Mononuclear cell (primary cell): ENCODE measurements around the gene WDR7. TPM values are rescaled to one million over a fixed set of nuclear protein-coding genes. Genes with fewer than 3 reads are reported as not detected.

Experiments
- H3K27me3 ChIP-seq: 2 replicates; pipeline ENCODE4 v1.6.0; 2011; ENCODE audit warnings: low read length, control low read depth; ENCODE audit not compliant: insufficient read depth
- H3K4me1 ChIP-seq: 2 replicates; pipeline ENCODE4 v1.5.1; 2011; ENCODE audit warnings: mild to moderate bottlenecking, low read length, control low read depth; ENCODE audit not compliant: insufficient read depth
- H3K4me3 ChIP-seq: 2 replicates; pipeline ENCODE4 v1.5.1; 2011; ENCODE audit warnings: mild to moderate bottlenecking, low read length, moderate library complexity
- H3K9me3 ChIP-seq: 2 replicates; pipeline ENCODE4 v1.5.1; 2011; ENCODE audit warnings: low read depth, mild to moderate bottlenecking, control low read depth, low read length
- total RNA-seq: library from RNA; depleted of rRNA; stranded (reverse); fragments of >200 nt; gene quantifications from one replicate; pipeline ENCODE4 v1.2.3, GENCODE V29; 2012

The WDR7 gene
- total RNA-seq, 1 donor, result 52.7 TPM

DNA sequence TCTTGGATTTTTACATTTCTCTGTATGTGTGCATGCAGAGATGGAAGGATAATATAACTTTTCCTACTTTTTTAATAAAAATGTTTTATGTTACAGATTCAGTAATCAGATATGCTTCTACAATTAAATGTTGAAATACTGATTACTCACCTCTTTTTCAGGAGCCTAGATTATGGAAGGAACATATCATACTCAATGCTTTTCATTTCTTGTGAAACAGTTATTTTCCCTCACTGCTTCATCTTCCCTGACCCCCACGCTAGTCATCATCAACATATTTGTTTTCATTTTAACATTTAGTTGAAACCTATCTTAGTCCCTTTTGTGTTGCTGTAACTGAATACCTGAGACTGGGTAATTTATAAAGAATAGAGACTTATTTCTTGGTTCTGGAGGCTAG is 190.7 kb downstream of the WDR7 start:
- Histone ChIP-seq H3K4me1 (no peaks in the 10 kb centered on the region), H3K4me3 (no peak overlapping the region), H3K9me3 (no peaks in the 10 kb centered on the region), H3K27me3 (no peaks in the 10 kb centered on the region)

GRCh38 chr18:56843241-56843640 is 192.1 kb downstream of the WDR7 start:
- no peaks in the 10 kb centered on the region for H3K4me1 ChIP-seq
- no peak overlapping the region for H3K4me3 ChIP-seq
- H3K27me3 ChIP-seq, result no peaks in the 10 kb centered on the region
- H3K9me3 ChIP-seq, result no peaks in the 10 kb centered on the region

DNA sequence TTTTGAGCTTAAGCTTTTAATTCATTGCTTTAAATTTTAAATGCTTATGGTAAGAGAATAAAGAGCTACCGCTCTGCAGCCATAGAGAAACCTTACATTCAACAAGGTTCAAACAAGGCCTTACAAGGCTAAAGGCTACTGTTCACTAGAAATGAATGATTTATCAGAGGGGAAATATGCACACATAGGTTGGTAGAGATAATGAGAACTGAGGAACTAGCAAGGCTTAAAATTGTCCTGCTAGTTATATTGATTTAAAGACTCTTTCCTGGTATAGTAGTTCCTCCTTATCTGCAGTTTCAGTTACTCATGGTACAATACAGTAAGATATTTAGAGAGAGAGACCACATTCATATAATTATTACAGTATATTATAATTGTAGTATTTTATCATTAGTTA is 193.4 kb downstream of the WDR7 start:
- H3K9me3 ChIP-seq, result no peaks in the 10 kb centered on the region
- no peak overlapping the region for H3K4me3 ChIP-seq
- no peaks in the 10 kb centered on the region for H3K4me1 ChIP-seq
- no peaks in the 10 kb centered on the region for H3K27me3 ChIP-seq

- no peaks in the 10 kb centered on the region for H3K4me1 ChIP-seq
- no peaks in the 10 kb centered on the region for H3K9me3 ChIP-seq
- H3K4me3 ChIP-seq, result no peak overlapping the region
- no peaks in the 10 kb centered on the region for H3K27me3 ChIP-seq
Measured at GRCh38 chr18:56851774-56852173, 200.6 kb downstream of the WDR7 start.

DNA sequence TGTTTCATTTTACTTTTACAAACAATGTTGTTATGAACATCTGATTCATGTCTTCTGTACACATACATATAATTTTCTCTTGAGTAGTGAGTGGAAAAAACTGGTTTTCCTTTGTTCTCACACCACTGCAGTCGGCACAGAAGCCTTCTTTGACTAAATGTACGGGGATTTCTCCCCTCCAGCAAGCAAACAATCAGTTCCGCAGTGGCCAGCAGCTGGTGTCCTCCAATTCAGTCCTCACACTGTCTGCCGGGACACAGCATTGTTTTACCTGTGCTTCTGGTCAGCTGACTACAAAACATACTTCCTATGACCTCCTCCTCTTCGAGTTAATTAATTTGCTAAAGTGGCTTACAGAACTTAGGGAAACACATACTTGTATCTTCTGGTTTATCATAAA is 202.8 kb downstream of the WDR7 start:
- no peaks in the 10 kb centered on the region for H3K4me1 ChIP-seq
- no peaks in the 10 kb centered on the region for H3K9me3 ChIP-seq
- H3K4me3 ChIP-seq, result no peak overlapping the region
- H3K27me3 ChIP-seq, result no peaks in the 10 kb centered on the region

- no peaks in the 10 kb centered on the region for H3K27me3 ChIP-seq
- no peaks in the 10 kb centered on the region for H3K9me3 ChIP-seq
Measured at GRCh38 chr18:56861244-56861643, 210.1 kb downstream of the WDR7 start.

GRCh38 chr18:56869189-56869777 is 218.1 kb downstream of the WDR7 start:
- no peaks in the 10 kb centered on the region for H3K27me3 ChIP-seq
- H3K4me3 ChIP-seq, result no peak overlapping the region
- no peaks in the 10 kb centered on the region for H3K4me1 ChIP-seq
- no peaks in the 10 kb centered on the region for H3K9me3 ChIP-seq

More at GRCh38 chr18:56861244-56861643, 210.1 kb downstream of the WDR7 start:
- Histone ChIP-seq H3K4me3 (no peak overlapping the region), H3K4me1 (no peaks in the 10 kb centered on the region)

GRCh38 chr18:56870982-56871381 is 219.8 kb downstream of the WDR7 start:
- no peaks in the 10 kb centered on the region for H3K9me3 ChIP-seq
- no peaks in the 10 kb centered on the region for H3K4me1 ChIP-seq
- H3K4me3 ChIP-seq, result no peak overlapping the region
- no peaks in the 10 kb centered on the region for H3K27me3 ChIP-seq

DNA sequence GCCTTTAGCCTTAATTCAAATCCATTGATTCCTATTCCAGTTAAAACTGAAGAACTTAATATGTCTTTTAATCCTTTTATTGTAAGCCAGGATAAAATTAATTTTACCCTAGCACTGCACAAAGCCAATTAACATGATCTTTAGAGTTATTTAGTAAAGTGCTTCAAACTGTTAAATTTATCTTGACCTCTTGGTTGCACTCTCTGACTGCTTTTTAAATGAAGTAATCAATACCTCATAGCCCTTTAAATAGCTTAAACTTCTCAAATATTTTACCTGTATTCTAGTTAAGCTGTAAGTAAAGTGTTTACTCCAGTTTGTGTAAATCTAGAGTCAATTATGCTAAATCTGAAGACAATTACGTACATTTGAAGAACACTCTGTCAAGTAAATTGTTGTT is 221.0 kb downstream of the WDR7 start:
- Histone ChIP-seq H3K9me3 (no peaks in the 10 kb centered on the region), H3K27me3 (no peaks in the 10 kb centered on the region), H3K4me3 (no peak overlapping the region), H3K4me1 (no peaks in the 10 kb centered on the region)

DNA sequence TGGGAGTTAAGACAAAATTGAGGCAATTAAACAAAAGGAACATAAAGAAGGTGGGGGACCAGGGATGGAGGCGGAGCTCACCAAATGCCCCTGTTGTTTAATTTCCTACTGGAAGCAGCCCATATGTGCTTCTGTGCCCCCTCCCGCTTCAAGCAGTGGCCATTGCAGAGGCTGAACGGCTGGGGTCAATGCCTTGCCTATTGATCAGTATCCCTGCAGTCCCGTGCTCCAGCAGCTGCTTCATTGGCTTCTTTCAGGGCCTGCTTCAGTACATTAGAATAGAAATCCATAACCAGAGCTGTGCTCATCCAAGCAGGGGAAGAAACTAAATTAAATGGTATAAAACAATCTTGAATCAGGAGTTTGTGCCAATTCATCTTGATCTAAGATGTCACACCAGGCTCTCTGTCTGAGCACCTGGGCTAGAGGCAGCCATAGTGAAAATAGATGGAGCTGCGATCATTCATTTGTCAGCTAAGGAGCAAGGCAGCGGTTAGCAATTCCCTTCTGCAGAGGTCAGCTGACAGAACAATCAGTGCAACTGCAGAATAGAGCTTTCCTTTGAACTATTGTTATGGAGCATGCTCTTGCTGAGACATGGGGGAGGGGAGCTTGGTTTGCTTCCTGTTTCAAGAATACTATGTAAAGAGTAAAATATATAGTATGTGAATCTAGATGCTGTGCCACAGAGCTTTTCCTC is 222.4 kb downstream of the WDR7 start:
- no peaks in the 10 kb centered on the region for H3K4me1 ChIP-seq
- no peak overlapping the region for H3K4me3 ChIP-seq
- H3K9me3 ChIP-seq, result no peaks in the 10 kb centered on the region
- H3K27me3 ChIP-seq, result no peaks in the 10 kb centered on the region

DNA sequence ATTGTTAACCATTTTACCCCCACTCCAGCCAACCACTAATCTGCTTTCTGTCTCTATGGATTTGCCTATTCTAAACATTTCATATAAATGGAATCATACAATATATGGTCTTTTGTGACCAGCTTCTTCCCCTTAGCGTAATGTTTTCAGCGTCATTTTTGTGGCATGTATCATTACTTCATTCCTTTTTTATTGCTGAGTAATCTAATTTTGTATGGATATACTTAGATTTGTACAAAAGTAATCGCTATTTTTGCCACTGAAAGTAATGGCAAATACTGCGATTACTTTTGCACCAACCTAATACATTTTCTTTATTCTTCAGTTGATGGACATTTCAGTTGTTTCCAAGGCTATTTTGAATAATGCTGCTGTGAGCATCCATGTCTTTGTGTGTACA is 227.6 kb downstream of the WDR7 start:
- no peaks in the 10 kb centered on the region for H3K9me3 ChIP-seq
- H3K27me3 ChIP-seq, result no peaks in the 10 kb centered on the region
- H3K4me1 ChIP-seq, result no peaks in the 10 kb centered on the region
- no peak overlapping the region for H3K4me3 ChIP-seq

GRCh38 chr18:56884511-56884910 is 233.4 kb downstream of the WDR7 start:
- H3K27me3 ChIP-seq, result no peaks in the 10 kb centered on the region
- H3K4me3 ChIP-seq, result no peak overlapping the region

DNA sequence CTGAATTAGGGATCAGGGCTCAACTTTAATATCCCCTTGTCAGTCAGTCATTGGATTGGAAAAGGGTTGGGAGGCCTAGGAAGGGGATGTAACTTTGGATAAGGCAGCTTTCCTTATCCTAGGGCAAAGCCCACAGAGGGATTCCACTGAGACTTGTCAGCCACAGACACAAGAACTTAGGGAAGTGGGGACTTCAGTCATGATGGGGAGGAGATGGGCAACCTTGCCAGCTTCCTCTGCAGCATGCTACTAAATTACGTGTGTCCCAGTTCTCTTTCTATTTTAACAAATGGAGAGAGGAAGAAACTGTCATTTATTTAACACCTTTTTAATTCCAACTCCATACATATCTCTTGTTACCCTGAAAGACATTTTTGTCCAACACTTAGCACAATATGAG is 237.8 kb downstream of the WDR7 start:
- no peaks in the 10 kb centered on the region for H3K9me3 ChIP-seq
- H3K27me3 ChIP-seq, result no peaks in the 10 kb centered on the region
- no peak overlapping the region for H3K4me3 ChIP-seq
- H3K4me1 ChIP-seq, result no peaks in the 10 kb centered on the region

More at GRCh38 chr18:56884511-56884910, 233.4 kb downstream of the WDR7 start:
- H3K9me3 ChIP-seq, result no peaks in the 10 kb centered on the region
- no peaks in the 10 kb centered on the region for H3K4me1 ChIP-seq

- Histone ChIP-seq H3K4me3 (no peak overlapping the region), H3K4me1 (no peaks in the 10 kb centered on the region), H3K9me3 (no peaks in the 10 kb centered on the region), H3K27me3 (no peaks in the 10 kb centered on the region)
Measured at GRCh38 chr18:56889621-56890020, 238.5 kb downstream of the WDR7 start.

DNA sequence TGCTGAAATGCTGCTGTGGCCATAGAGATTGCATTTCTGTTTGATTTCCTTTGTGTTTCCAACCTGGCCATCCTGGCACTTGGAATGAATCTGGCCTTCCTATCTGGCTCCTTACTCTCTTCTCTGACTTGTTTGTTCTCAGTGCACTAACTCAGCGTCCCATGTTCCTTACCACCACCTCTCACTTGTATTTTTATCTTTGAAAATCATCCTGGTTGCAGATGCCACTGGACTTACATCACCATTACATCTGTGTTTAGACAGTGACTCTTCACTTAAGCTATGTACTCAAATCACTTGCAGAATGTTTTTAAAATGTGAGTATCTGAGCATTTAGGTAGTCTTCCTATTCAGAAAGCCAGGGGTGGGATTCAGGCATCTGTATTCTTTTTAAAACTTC is 239.5 kb downstream of the WDR7 start:
- no peak overlapping the region for H3K4me3 ChIP-seq

DNA sequence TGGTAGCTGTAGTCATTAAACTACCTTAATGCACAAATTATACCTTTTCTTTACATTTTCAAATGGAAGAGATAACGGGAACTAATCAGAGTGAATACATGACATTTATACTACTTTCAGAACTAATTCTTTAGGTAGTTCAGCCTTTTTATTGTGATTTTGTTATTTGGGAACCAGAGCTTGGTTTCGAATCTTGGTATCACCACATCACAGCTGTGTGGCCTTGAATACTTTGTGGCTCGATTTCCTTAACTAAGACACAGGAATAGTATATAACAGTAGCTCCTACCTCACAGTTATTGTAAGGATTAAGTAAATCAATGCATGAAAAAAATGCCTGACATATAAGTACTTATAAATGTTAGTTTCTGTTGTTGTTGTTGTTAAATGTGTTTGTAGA is 240.0 kb downstream of the WDR7 start:
- no peaks in the 10 kb centered on the region for H3K9me3 ChIP-seq
- no peaks in the 10 kb centered on the region for H3K4me1 ChIP-seq
- H3K4me3 ChIP-seq, result no peak overlapping the region
- H3K27me3 ChIP-seq, result no peaks in the 10 kb centered on the region

More for the DNA sequence above, 239.5 kb downstream of the WDR7 start:
- H3K9me3 ChIP-seq, result no peaks in the 10 kb centered on the region
- H3K4me1 ChIP-seq, result no peaks in the 10 kb centered on the region
- H3K27me3 ChIP-seq, result no peaks in the 10 kb centered on the region
